Endothelial cell (in vitro differentiated cells): ENCODE results near the gene LRRC74A. TPM values are rescaled to one million over a fixed set of nuclear protein-coding genes. Genes with fewer than 3 reads are reported as not detected.

Source experiments
- DNase-seq: peaks from one replicate; pipeline ENCODE4 v3.0.0; 2021; ENCODE audit warnings: low spot score
- H3K27ac Mint-ChIP-seq: one replicate; pipeline ENCODE4 v1.8.0; 2021; ENCODE audit warnings: mixed read lengths, inconsistent platforms; ENCODE audit not compliant: unreplicated experiment
- H3K27me3 Mint-ChIP-seq: one replicate; pipeline ENCODE4 v1.8.0; 2021; ENCODE audit warnings: mild to moderate bottlenecking, moderate library complexity, mixed read lengths, inconsistent platforms; ENCODE audit not compliant: unreplicated experiment
- H3K36me3 Mint-ChIP-seq: one replicate; pipeline ENCODE4 v1.8.0; 2021; ENCODE audit warnings: mild to moderate bottlenecking, low read depth, mixed read lengths, inconsistent platforms; ENCODE audit not compliant: unreplicated experiment
- H3K4me1 Mint-ChIP-seq: one replicate; pipeline ENCODE4 v1.8.0; 2021; ENCODE audit warnings: mild to moderate bottlenecking, mixed read lengths, inconsistent platforms; ENCODE audit not compliant: unreplicated experiment
- H3K4me3 Mint-ChIP-seq: one replicate; pipeline ENCODE4 v1.8.0; 2021; ENCODE audit warnings: mild to moderate bottlenecking, mixed read lengths, inconsistent platforms; ENCODE audit not compliant: unreplicated experiment
- H3K9me3 Mint-ChIP-seq: one replicate; pipeline ENCODE4 v1.8.0; 2021; ENCODE audit warnings: mixed read lengths, inconsistent platforms; ENCODE audit not compliant: unreplicated experiment
- total RNA-seq: library from RNA; stranded (reverse); fragmentation: NEBNext Ultra II Directional; extraction: Animal tissue kit (Norgen Biotek cat#: 25700); gene quantifications from one replicate; pipeline ENCODE4 v1.2.1, GENCODE V29; 2021; ENCODE audit not compliant: unreplicated experiment
- TF ChIP-seq, protein P1 (sequence below): fragments of 200-600 bp; sonication (generic); IDR thresholded peaks from one replicate; pipeline ENCODE4 v1.5.0; 2021; ENCODE audit warnings: antibody characterized with exemption; ENCODE audit not compliant: unreplicated experiment

Gene LRRC74A
- total RNA-seq, 1 donor from 2014 or later = not detected

DNA sequence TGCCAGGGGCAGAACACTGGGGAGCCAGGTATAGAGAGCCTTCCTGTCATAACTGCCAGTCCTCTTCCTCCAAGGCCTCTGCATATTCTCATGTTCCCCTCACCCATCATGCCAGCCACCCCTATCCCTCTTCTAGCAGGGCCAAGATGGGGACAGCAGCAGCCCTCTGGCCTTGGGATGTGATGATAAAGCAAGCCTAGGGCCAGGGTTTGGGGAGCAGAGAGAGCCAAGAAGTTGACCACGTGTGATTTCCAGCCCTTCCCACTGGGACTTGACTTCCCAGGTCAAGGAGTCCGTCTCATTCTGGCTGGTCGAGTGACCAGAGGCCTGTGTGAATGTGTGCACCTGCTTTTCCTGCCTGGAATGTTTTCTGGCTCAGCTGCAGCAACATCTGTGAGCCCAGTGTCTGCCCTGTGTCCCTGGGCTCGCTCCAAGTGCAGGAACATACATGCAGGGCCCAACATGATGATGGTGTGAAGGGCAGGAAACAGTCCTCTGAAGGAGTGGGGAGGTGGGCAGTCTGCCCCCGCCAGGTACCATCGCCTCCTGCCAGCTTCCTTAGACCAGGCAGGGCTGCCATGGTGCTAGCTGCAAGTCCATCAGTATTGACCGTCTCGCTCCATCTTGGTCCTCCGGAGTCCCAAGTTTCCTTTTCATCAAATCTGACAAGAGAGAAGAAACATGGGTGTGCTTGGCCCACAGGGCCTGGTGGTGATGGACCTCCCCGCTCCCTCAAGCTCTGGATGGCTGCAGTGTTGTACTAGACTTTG is 43.9 kb upstream of the LRRC74A start:
- peaks cover 15% of the 10 kb centered on the region for H3K27me3 Mint-ChIP-seq
- H3K4me3 Mint-ChIP-seq = no peak overlapping the region
- H3K27ac Mint-ChIP-seq = peak overlapping the region; percentile 84
- TF ChIP-seq, protein P1, sequence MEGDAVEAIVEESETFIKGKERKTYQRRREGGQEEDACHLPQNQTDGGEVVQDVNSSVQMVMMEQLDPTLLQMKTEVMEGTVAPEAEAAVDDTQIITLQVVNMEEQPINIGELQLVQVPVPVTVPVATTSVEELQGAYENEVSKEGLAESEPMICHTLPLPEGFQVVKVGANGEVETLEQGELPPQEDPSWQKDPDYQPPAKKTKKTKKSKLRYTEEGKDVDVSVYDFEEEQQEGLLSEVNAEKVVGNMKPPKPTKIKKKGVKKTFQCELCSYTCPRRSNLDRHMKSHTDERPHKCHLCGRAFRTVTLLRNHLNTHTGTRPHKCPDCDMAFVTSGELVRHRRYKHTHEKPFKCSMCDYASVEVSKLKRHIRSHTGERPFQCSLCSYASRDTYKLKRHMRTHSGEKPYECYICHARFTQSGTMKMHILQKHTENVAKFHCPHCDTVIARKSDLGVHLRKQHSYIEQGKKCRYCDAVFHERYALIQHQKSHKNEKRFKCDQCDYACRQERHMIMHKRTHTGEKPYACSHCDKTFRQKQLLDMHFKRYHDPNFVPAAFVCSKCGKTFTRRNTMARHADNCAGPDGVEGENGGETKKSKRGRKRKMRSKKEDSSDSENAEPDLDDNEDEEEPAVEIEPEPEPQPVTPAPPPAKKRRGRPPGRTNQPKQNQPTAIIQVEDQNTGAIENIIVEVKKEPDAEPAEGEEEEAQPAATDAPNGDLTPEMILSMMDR = no peak
- peaks cover 38% of the 10 kb centered on the region for H3K4me1 Mint-ChIP-seq
- peaks cover 32% of the 10 kb centered on the region for H3K36me3 Mint-ChIP-seq
- no peaks in the 10 kb centered on the region for H3K9me3 Mint-ChIP-seq
- DNase-seq = no peak

DNA sequence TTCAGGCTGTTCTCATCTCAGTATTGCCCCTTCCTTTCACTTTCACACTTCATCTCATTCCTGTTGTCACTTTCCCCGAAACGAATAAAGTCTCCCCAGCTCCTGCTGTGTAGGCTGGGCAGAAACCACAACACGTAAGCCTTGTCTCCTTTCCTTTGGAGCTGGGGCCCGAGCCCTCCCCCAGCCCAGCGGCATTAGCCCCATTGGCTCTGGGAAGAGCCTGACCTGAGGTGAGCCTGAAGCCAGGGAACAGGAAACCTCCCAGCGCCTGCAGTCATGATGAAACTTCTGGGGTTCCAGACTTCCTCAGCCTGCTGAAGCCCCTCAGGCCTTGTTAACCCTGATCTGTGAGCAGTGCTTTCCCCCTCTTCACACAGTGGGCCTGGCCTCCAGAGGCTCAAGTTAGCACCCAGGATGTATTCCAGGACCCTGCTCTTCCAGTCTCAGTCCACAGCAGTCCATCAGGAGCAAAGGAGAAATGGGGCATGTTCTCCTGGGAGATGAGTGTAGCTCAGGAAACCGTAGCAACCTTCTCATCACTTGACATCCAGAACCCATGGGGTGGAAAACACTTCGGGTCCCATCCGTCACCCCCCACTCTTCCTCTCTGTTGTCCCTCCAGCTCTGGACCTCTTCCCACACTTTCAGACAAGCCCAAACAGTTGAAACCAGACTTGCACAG is 43.2 kb upstream of the LRRC74A start:
- Mint-ChIP-seq H3K27ac (peak overlapping the region; percentile 84), H3K4me1 (peaks cover 33% of the 10 kb centered on the region), H3K9me3 (no peaks in the 10 kb centered on the region), H3K27me3 (peaks cover 15% of the 10 kb centered on the region), H3K4me3 (peak overlapping the region; percentile 59), H3K36me3 (peaks cover 32% of the 10 kb centered on the region)
- DNase-seq = no peak
- TF ChIP-seq, protein P1 = no peak

DNA sequence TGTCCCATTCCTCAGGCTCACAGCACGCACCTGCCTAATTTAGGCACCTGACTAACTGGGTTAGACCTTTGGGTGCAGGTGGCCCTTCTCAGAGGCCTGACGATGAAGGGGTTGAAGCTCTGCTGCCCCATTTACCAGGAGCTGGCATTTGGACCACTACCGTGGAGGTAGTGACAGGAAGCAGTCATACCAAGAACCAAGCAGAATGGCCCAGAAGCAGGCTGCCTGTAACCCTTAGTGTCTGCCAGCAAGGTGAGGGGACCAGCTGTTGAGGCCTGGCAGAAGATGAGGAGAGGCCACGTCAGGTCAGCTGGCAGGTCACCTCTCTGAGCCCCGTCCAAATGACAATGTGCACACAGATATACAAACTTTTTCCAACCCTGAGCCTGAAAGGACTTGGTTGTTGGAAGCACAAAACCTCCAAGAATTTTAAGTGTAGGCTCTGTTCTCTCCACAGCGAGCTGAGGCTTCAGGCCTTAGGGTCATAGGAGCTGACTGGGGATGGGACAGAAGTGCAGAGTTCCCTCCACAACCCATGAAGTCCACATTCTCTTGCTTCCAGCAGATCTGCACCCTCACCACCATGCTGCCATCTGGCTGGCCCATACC is 41.8 kb upstream of the LRRC74A start:
- Mint-ChIP-seq H3K4me3 (no peak overlapping the region), H3K27ac (no peak overlapping the region), H3K4me1 (peaks cover 29% of the 10 kb centered on the region), H3K9me3 (no peaks in the 10 kb centered on the region), H3K36me3 (peaks cover 37% of the 10 kb centered on the region), H3K27me3 (peaks cover 10% of the 10 kb centered on the region)
- no peak for DNase-seq
- TF ChIP-seq, protein P1 = no peak

DNA sequence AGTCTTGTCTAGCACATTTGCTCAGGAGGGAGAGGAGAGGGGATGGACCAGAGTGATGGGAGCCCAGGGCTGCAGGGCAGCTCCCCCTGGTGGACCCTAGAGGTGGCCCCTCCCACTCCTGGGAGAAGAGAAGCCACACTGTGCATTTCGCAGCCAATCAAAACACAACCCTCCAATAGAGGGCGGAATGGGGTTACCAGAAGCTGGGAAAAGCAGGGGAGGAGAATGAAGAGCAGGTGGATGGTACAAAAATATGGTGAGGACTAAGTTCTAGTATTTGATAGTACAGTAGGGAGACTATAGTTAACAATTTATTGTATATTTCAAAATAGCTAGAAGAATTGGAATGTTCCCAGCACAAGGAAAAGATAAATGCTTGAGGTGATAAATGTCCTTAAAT is 41.3 kb upstream of the LRRC74A start:
- Mint-ChIP-seq H3K4me1 (peaks cover 29% of the 10 kb centered on the region), H3K27ac (no peak overlapping the region), H3K27me3 (peaks cover 10% of the 10 kb centered on the region), H3K4me3 (no peak overlapping the region), H3K36me3 (peaks cover 36% of the 10 kb centered on the region), H3K9me3 (no peaks in the 10 kb centered on the region)
- DNase-seq = peak; percentile 91
- TF ChIP-seq, protein P1 = peak; percentile 74

DNA sequence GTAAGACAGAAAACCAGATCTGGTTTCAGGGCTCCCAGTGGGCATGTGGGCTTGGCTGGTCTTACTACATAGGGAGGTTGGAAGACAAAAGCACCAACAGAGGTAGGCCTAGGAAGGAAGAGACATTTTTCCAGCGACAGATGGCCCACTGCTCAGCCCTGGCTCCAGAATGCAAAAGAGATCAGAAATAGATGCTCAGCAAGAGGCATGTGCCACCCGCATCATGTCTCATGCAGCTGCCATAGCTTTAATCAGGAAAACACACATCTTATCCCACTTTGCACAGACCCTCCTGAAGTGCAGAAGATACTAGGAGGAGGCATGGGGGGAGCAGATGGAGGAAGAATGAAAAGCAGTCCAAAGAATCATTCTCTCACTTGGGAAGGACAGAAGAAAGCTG is 39.6 kb upstream of the LRRC74A start:
- Mint-ChIP-seq H3K36me3 (peaks cover 26% of the 10 kb centered on the region), H3K27me3 (no peaks in the 10 kb centered on the region), H3K4me3 (no peak overlapping the region), H3K4me1 (peaks cover 21% of the 10 kb centered on the region), H3K9me3 (no peaks in the 10 kb centered on the region), H3K27ac (no peak overlapping the region)
- DNase-seq = no peak
- TF ChIP-seq, protein P1 = no peak
